SK-N-SH (cell line): ENCODE measurements around the gene SRGAP1. TPM values are rescaled to one million over a fixed set of nuclear protein-coding genes. Genes with fewer than 3 reads are reported as not detected.

Experiments
- CTCF ChIA-PET: fragments of 300-600, 350-600 bp; formaldehyde crosslinking; extraction: SDS; loops from one replicate; lab custom pipeline; 2021; lab: Yijun Ruan, JAX
- POLR2A ChIA-PET: fragments of 350-600 bp; sonication (Branson Sonifier 250); formaldehyde crosslinking; extraction: SDS; loops from one replicate; lab custom pipeline; 2020; ENCODE audit warnings: antibody characterized with exemption, inconsistent platforms; lab: Yijun Ruan, JAX
- DNase-seq: peaks from one replicate; pipeline ENCODE4 v3.0.0; 2012
- H2AFZ ChIP-seq: fragments of 200-600 bp; sonication (generic); 2 replicates; pipeline ENCODE4 v1.8.1; 2016; ENCODE audit warnings: antibody characterized with exemption, mild to moderate bottlenecking, low read depth
- H3F3A ChIP-seq: fragments of 200-600 bp; sonication (generic); replicated peaks from 2 replicates; pipeline ENCODE3; 2016; ENCODE audit warnings: antibody characterized with exemption, mild to moderate bottlenecking; ENCODE audit not compliant: insufficient read depth
- H3K27ac ChIP-seq, 2 experiments: fragments of 200-500 bp in 1 of 2; fragments of 200-600 bp in 1 of 2; sonication (Bioruptor generic) in 1 of 2; sonication (generic), shearing (Covaris generic) in 1 of 2; 2 replicates each; pipeline versions ENCODE4 v1.5.1 to v1.6.1; 2014 to 2016; ENCODE audit warnings: low read depth in 2 of 2, inconsistent platforms in 1 of 2, low read length in 1 of 2, mild to moderate bottlenecking in 1 of 2, mixed read lengths in 1 of 2
- H3K27me3 ChIP-seq: fragments of 200-600 bp; sonication (generic), shearing (Covaris generic); 2 replicates; pipeline ENCODE4 v1.6.1; 2016; ENCODE audit warnings: mixed run types; ENCODE audit not compliant: insufficient read depth
- H3K36me3 ChIP-seq, 2 experiments: fragments of 200-500 bp in 1 of 2; fragments of 200-600 bp in 1 of 2; sonication (Bioruptor generic) in 1 of 2; sonication (generic) in 1 of 2; replicated peaks in 1 of 2; 2 replicates each; pipeline versions ENCODE3 to v1.5.1; 2014 to 2016; ENCODE audit warnings: low read length in 1 of 2, mild to moderate bottlenecking in 1 of 2; ENCODE audit not compliant: insufficient read depth in 2 of 2, control insufficient read depth in 1 of 2
- H3K4me1 ChIP-seq, 2 experiments: fragments of 200-500 bp in 1 of 2; fragments of 200-600 bp in 1 of 2; sonication (Bioruptor generic) in 1 of 2; sonication (generic), shearing (Covaris generic) in 1 of 2; 2 replicates each; pipeline versions ENCODE4 v1.5.1 to v1.6.1; 2014 to 2016; ENCODE audit warnings: low read depth in 1 of 2, low read length in 1 of 2, mixed run types in 1 of 2; ENCODE audit not compliant: insufficient read depth in 2 of 2, control insufficient read depth in 1 of 2
- H3K4me2 ChIP-seq: fragments of 200-600 bp; sonication (generic), shearing (Covaris generic); 2 replicates; pipeline ENCODE4 v1.6.1; 2017; ENCODE audit warnings: mixed run types
- H3K4me3 ChIP-seq, 2 experiments: fragments of 200-500 bp in 1 of 2; fragments of 200-600 bp in 1 of 2; sonication (Bioruptor generic) in 1 of 2; sonication (generic), shearing (Covaris generic) in 1 of 2; 2 replicates each; pipeline versions ENCODE4 v1.5.1 to v1.8.1; 2014 to 2016; ENCODE audit warnings: low read depth in 2 of 2, inconsistent platforms in 1 of 2, low read length in 1 of 2, mild to moderate bottlenecking in 1 of 2, mixed read lengths in 1 of 2, moderate library complexity in 1 of 2
- H3K79me2 ChIP-seq: fragments of 200-600 bp; sonication (generic); 2 replicates; pipeline ENCODE4 v1.8.1; 2017; ENCODE audit warnings: mild to moderate bottlenecking; ENCODE audit not compliant: insufficient read depth
- H3K9ac ChIP-seq: fragments of 200-600 bp; sonication (generic); 2 replicates; pipeline ENCODE4 v1.6.1; 2017; ENCODE audit warnings: mixed run types
- H3K9me2 ChIP-seq: fragments of 200-600 bp; sonication (generic); 2 replicates; pipeline ENCODE4 v1.6.1; 2017; ENCODE audit warnings: mixed run types
- H3K9me3 ChIP-seq: fragments of 200-600 bp; sonication (generic); 2 replicates; pipeline ENCODE4 v1.6.1; 2017; ENCODE audit warnings: mixed run types, mild to moderate bottlenecking, moderate library complexity
- H4K20me1 ChIP-seq: fragments of 200-600 bp; sonication (generic); 2 replicates; pipeline ENCODE4 v1.6.1; 2017; ENCODE audit warnings: mild to moderate bottlenecking, mixed run types; ENCODE audit not compliant: insufficient read depth
- CHD2 ChIP-seq: fragments of 150-350 bp; IDR thresholded peaks from 2 replicates; pipeline ENCODE4 v1.6.1; 2018; ENCODE audit warnings: low read length; ENCODE audit not compliant: partially characterized antibody
- ELF1 ChIP-seq: IDR thresholded peaks from 2 replicates; pipeline ENCODE4 v1.4.0; 2012
- EP300 ChIP-seq, 2 experiments: IDR thresholded peaks; 2 replicates each; pipeline versions ENCODE4 v1.4.0 to v1.6.1; 2012; ENCODE audit warnings: borderline replicate concordance in 1 of 2, low read depth in 1 of 2, low read length in 1 of 2
- FOXJ3 ChIP-seq: sonication (generic); formaldehyde crosslinking; IDR thresholded peaks from 2 replicates; pipeline ENCODE4 v1.5.1; 2020; ENCODE audit warnings: mild to moderate bottlenecking, missing genetic modification reagents
- FOXM1 ChIP-seq: IDR thresholded peaks from 2 replicates; pipeline ENCODE4 v1.4.0; 2012; ENCODE audit warnings: low read depth, mild to moderate bottlenecking
- MXI1 ChIP-seq: IDR thresholded peaks from 2 replicates; pipeline ENCODE4 v1.6.1; 2012; ENCODE audit warnings: mild to moderate bottlenecking, low read depth, low read length, improper control_type of control experiment
- POLR2AphosphoS5 ChIP-seq: IDR thresholded peaks from 2 replicates; pipeline ENCODE4 v1.6.1; 2012; ENCODE audit warnings: low read depth, low read length
- RCOR1 ChIP-seq: fragments of 150-350 bp; IDR thresholded peaks from 2 replicates; pipeline ENCODE4 v1.6.1; 2017; ENCODE audit warnings: antibody characterized with exemption, low read length
- RFX5 ChIP-seq: IDR thresholded peaks from 2 replicates; pipeline ENCODE4 v1.6.1; 2012; ENCODE audit warnings: mild to moderate bottlenecking, improper control_type of control experiment, low read length
- TCF12 ChIP-seq: IDR thresholded peaks from 2 replicates; pipeline ENCODE4 v1.4.0; 2012
- TEAD4 ChIP-seq: IDR thresholded peaks from 2 replicates; pipeline ENCODE4 v1.4.0; 2012; ENCODE audit warnings: mild to moderate bottlenecking, borderline replicate concordance; ENCODE audit not compliant: insufficient read depth
- WGBS: methylation state at CpG from one replicate; pipeline ENCODE4 v1.1.6; 2017; ENCODE audit warnings: low lambda C conversion rate; 5-methylcytosine and 5-hydroxymethylcytosine counted together
- polyA plus RNA-seq, 3 experiments: library from polyadenylated mRNA; depleted of rRNA; stranded (reverse); fragments of >200 nt; gene quantifications; 2 replicates each; pipeline ENCODE4 v1.2.3, GENCODE V29; 2012
- TF ChIP-seq, protein P1 (sequence below): fragments of 150-350 bp; IDR thresholded peaks from 2 replicates; pipeline ENCODE4 v1.6.1; 2016; ENCODE audit warnings: mild to moderate bottlenecking, low read depth, low read length
- TF ChIP-seq, protein P2 (sequence below): fragments of 200-600 bp; sonication (generic); IDR thresholded peaks from 2 replicates; pipeline ENCODE4 v1.6.1; 2017; ENCODE audit warnings: antibody characterized with exemption, mild to moderate bottlenecking, moderate library complexity
- TF ChIP-seq, protein P3 (sequence below): IDR thresholded peaks from 2 replicates; pipeline ENCODE4; 2012
- TF ChIP-seq, protein P4 (sequence below): IDR thresholded peaks from 2 replicates; pipeline ENCODE4 v1.6.1; 2012; ENCODE audit warnings: mild to moderate bottlenecking, low read depth, low read length, moderate library complexity

Gene SRGAP1
- polyA plus RNA-seq, 1 of the 3 experiments (the other 2 are of a cell fraction), result 2.6 TPM

DNA sequence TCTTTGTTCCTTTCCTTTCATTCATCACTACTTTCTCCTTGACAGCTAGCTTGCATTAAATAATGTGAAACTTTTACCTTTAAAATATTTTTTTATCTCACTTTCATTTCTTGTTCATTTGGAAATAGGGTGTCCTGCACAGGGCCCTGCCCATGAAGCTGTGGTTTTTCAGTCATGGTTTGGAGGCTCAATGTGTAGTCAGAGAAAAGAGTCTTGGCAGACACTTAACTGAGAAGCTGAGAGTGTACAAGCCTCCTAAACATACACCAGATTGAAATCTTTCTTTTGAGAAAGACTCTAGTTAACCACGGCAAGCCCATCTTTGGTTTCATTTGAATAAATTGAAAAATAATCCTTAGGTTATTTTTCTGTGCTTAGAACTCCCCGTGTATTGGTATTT is 303.4 kb downstream of the SRGAP1 start:
- Histone ChIP-seq H3F3A (no peaks in the 10 kb centered on the region), H3K4me3 (no peak overlapping the region), H3K79me2 (no peaks in the 10 kb centered on the region), H3K4me2 (no peak overlapping the region), H3K36me3 (peaks cover 5 to 9% of the 10 kb centered on the region in 2 experiments), H4K20me1 (no peaks in the 10 kb centered on the region), H3K4me1 (no peaks in the 10 kb centered on the region; a peak in 1 of 4 replicates), H3K9me2 (no peaks in the 10 kb centered on the region), H3K27me3 (no peaks in the 10 kb centered on the region), H2AFZ (no peak overlapping the region), H3K9ac (no peak overlapping the region), H3K9me3 (no peaks in the 10 kb centered on the region), H3K27ac (no peak overlapping the region)
- 84% methylated on average over 2 of the region's 2 CpGs for WGBS
- CTCF ChIA-PET, result interaction anchor here (1.0 to 1.5 kb wide), 2 partner anchors 9 to 109 kb away, joined by 3 to 4 read pairs; no protein-coding TSS in a partner anchor
- no peak for DNase-seq
- POLR2A ChIA-PET, result no interaction called here
- TF ChIP-seq ELF1 (no peak), FOXJ3 (CRISPR knock-in tag) (no peak), MXI1 (no peak), RFX5 (no peak), TCF12 (no peak), POLR2AphosphoS5 (no peak), FOXM1 (no peak), TEAD4 (no peak), CHD2 (no peak), RCOR1 (no peak), EP300 (IDR thresholded peaks at IDR 0.05; ENCODE audit: borderline replicate concordance in 1 of 2, low read depth in 1 of 2, low read length in 1 of 2) (no peak)
- TF ChIP-seq, protein P1, sequence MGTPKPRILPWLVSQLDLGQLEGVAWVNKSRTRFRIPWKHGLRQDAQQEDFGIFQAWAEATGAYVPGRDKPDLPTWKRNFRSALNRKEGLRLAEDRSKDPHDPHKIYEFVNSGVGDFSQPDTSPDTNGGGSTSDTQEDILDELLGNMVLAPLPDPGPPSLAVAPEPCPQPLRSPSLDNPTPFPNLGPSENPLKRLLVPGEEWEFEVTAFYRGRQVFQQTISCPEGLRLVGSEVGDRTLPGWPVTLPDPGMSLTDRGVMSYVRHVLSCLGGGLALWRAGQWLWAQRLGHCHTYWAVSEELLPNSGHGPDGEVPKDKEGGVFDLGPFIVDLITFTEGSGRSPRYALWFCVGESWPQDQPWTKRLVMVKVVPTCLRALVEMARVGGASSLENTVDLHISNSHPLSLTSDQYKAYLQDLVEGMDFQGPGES, result no peak
- TF ChIP-seq, protein P2, sequence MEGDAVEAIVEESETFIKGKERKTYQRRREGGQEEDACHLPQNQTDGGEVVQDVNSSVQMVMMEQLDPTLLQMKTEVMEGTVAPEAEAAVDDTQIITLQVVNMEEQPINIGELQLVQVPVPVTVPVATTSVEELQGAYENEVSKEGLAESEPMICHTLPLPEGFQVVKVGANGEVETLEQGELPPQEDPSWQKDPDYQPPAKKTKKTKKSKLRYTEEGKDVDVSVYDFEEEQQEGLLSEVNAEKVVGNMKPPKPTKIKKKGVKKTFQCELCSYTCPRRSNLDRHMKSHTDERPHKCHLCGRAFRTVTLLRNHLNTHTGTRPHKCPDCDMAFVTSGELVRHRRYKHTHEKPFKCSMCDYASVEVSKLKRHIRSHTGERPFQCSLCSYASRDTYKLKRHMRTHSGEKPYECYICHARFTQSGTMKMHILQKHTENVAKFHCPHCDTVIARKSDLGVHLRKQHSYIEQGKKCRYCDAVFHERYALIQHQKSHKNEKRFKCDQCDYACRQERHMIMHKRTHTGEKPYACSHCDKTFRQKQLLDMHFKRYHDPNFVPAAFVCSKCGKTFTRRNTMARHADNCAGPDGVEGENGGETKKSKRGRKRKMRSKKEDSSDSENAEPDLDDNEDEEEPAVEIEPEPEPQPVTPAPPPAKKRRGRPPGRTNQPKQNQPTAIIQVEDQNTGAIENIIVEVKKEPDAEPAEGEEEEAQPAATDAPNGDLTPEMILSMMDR, result no peak
- TF ChIP-seq, protein P3, sequence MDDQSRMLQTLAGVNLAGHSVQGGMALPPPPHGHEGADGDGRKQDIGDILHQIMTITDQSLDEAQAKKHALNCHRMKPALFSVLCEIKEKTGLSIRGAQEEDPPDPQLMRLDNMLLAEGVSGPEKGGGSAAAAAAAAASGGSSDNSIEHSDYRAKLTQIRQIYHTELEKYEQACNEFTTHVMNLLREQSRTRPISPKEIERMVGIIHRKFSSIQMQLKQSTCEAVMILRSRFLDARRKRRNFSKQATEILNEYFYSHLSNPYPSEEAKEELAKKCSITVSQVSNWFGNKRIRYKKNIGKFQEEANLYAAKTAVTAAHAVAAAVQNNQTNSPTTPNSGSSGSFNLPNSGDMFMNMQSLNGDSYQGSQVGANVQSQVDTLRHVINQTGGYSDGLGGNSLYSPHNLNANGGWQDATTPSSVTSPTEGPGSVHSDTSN, result no peak
- TF ChIP-seq, protein P4, sequence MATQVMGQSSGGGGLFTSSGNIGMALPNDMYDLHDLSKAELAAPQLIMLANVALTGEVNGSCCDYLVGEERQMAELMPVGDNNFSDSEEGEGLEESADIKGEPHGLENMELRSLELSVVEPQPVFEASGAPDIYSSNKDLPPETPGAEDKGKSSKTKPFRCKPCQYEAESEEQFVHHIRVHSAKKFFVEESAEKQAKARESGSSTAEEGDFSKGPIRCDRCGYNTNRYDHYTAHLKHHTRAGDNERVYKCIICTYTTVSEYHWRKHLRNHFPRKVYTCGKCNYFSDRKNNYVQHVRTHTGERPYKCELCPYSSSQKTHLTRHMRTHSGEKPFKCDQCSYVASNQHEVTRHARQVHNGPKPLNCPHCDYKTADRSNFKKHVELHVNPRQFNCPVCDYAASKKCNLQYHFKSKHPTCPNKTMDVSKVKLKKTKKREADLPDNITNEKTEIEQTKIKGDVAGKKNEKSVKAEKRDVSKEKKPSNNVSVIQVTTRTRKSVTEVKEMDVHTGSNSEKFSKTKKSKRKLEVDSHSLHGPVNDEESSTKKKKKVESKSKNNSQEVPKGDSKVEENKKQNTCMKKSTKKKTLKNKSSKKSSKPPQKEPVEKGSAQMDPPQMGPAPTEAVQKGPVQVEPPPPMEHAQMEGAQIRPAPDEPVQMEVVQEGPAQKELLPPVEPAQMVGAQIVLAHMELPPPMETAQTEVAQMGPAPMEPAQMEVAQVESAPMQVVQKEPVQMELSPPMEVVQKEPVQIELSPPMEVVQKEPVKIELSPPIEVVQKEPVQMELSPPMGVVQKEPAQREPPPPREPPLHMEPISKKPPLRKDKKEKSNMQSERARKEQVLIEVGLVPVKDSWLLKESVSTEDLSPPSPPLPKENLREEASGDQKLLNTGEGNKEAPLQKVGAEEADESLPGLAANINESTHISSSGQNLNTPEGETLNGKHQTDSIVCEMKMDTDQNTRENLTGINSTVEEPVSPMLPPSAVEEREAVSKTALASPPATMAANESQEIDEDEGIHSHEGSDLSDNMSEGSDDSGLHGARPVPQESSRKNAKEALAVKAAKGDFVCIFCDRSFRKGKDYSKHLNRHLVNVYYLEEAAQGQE, result no peak
